Astrocyte (in vitro differentiated cells and primary cell): ENCODE results near the gene ENKD1.

Experiments
- CTCF ChIP-seq: IDR thresholded peaks from 2 replicates; pipeline ENCODE4 v1.5.1; 2011; ENCODE audit warnings: low read depth, mild to moderate bottlenecking, inconsistent platforms, low read length, moderate library complexity; ENCODE audit not compliant: insufficient read depth
- EZH2 ChIP-seq: IDR thresholded peaks from 2 replicates; pipeline ENCODE4 v1.6.1; 2012; ENCODE audit warnings: mild to moderate bottlenecking, low read length, inconsistent platforms; ENCODE audit not compliant: insufficient read depth

GRCh38 chr16:67708368-67708771 is 41.8 kb upstream of the ENKD1 start:
- TF ChIP-seq CTCF (no peak), EZH2 (no peak)
